GM19467 (cell line): ENCODE results near the gene CLIC4.
"Not testable (repeated sequence)": the region's sequence is repeated elsewhere in the genome, so short reads cannot be mapped to it uniquely, and the experiment has no call there.

Experiments used
- ATAC-seq: cut with Tn5 transposase; IDR thresholded peaks from one replicate; pipeline ENCODE4 v1.9.1; 2021; ENCODE audit warnings: mild to moderate bottlenecking, moderate library complexity; ENCODE audit not compliant: unreplicated experiment

Gene CLIC4

GRCh38 chr1:24744911-24745710 is at the start of gene CLIC4:
TSS of gene CLIC4 (plus strand) at chr1:24745447. CDS start at chr1:24745554, 107 bp downstream.
- ATAC-seq = peak; percentile 61

- ATAC-seq = no peak
These were observed 49.0 kb upstream of the CLIC4 start for GRCh38 chr1:24696041-24696755.

GRCh38 chr1:24696756-24697330 is 48.4 kb upstream of the CLIC4 start:
- no peak for ATAC-seq

GRCh38 chr1:24697453-24698001 is 47.7 kb upstream of the CLIC4 start:
- not testable (repeated sequence) for ATAC-seq

- ATAC-seq = not testable (repeated sequence)
These were observed 46.9 kb upstream of the CLIC4 start for GRCh38 chr1:24698326-24698725.

GRCh38 chr1:24699628-24700027 is 45.6 kb upstream of the CLIC4 start:
- no peak for ATAC-seq

GRCh38 chr1:24702511-24703293 is 42.5 kb upstream of the CLIC4 start:
- ATAC-seq = no peak

GRCh38 chr1:24704411-24705259 is 40.6 kb upstream of the CLIC4 start:
- no peak for ATAC-seq

- no peak for ATAC-seq
These were observed 39.8 kb upstream of the CLIC4 start for GRCh38 chr1:24705260-24706073.

- ATAC-seq = not testable (repeated sequence)
These were observed 39.2 kb upstream of the CLIC4 start for GRCh38 chr1:24706074-24706389.

- ATAC-seq = no peak
These were observed 37.6 kb upstream of the CLIC4 start for GRCh38 chr1:24707687-24708086.

GRCh38 chr1:24708938-24709337 is 36.3 kb upstream of the CLIC4 start:
- ATAC-seq = no peak

GRCh38 chr1:24709791-24710441 is 35.3 kb upstream of the CLIC4 start:
- no peak for ATAC-seq

- ATAC-seq = no peak
These were observed 33.9 kb upstream of the CLIC4 start for GRCh38 chr1:24711329-24711728.

- no peak for ATAC-seq
These were observed 32.1 kb upstream of the CLIC4 start for GRCh38 chr1:24713176-24713575.

GRCh38 chr1:24713736-24714135 is 31.5 kb upstream of the CLIC4 start:
- no peak for ATAC-seq

- no peak for ATAC-seq
These were observed 30.3 kb upstream of the CLIC4 start for GRCh38 chr1:24714859-24715520.

- ATAC-seq = no peak
These were observed 29.6 kb upstream of the CLIC4 start for GRCh38 chr1:24715658-24716057.
